ENCODE results near the gene PFN3.

GRCh38 chr5:177356746-177357145, 43.7 kb downstream of the PFN3 start:
- TF ChIP-seq CTCF (IDR thresholded peaks at IDR 0.05): no peak
- TF ChIP-seq POLR2A (IDR thresholded peaks at IDR 0.05): no peak
